Midbrain (tissue), 1 donor: ENCODE data around the gene CEP162.
"Not testable (repeated sequence)": the region's sequence is repeated elsewhere in the genome, so short reads cannot be mapped to it uniquely, and the experiment has no call there.

Source experiments
- DNase-seq: peaks from one replicate; lab custom pipeline; 2025; lab: John Stamatoyannopoulos, UW

CEP162 gene

GRCh38 chr6:84227434-84228197, at the start of gene CEP162:
TSS of gene CEP162 (minus strand) at chr6:84227643. CDS start at chr6:84226393, 1,250 bp downstream.
- peak; percentile 97 for DNase-seq

- no peak for DNase-seq
Observed at GRCh38 chr6:84274856-84275255, 47.4 kb upstream of the CEP162 start.

GRCh38 chr6:84273048-84273809, 45.8 kb upstream of the CEP162 start:
- no peak for DNase-seq

- DNase-seq = no peak
Observed at GRCh38 chr6:84272298-84272697, 44.9 kb upstream of the CEP162 start.

- DNase-seq = no peak
Observed at GRCh38 chr6:84271061-84271716, 43.7 kb upstream of the CEP162 start.

GRCh38 chr6:84269947-84270733, 42.7 kb upstream of the CEP162 start:
- no peak for DNase-seq

- DNase-seq = no peak
Observed at GRCh38 chr6:84268781-84269180, 41.3 kb upstream of the CEP162 start.

GRCh38 chr6:84263557-84263956, 36.1 kb upstream of the CEP162 start:
- no peak for DNase-seq

GRCh38 chr6:84260926-84261325, 33.5 kb upstream of the CEP162 start:
- no peak for DNase-seq

GRCh38 chr6:84260196-84260595, 32.8 kb upstream of the CEP162 start:
- no peak for DNase-seq

GRCh38 chr6:84258866-84259265, 31.4 kb upstream of the CEP162 start:
- no peak for DNase-seq

GRCh38 chr6:84258268-84258667, 30.8 kb upstream of the CEP162 start:
- DNase-seq = no peak

- no peak for DNase-seq
Observed at GRCh38 chr6:84255641-84256040, 28.2 kb upstream of the CEP162 start.

- no peak for DNase-seq
Observed at GRCh38 chr6:84253380-84253779, 25.9 kb upstream of the CEP162 start.

- no peak for DNase-seq
Observed at GRCh38 chr6:84251891-84252539, 24.6 kb upstream of the CEP162 start.

- DNase-seq = no peak
Observed at GRCh38 chr6:84249724-84250123, 22.3 kb upstream of the CEP162 start.

- DNase-seq = not testable (repeated sequence)
Observed at GRCh38 chr6:84244416-84245081, 17.1 kb upstream of the CEP162 start.

GRCh38 chr6:84243240-84243639, 15.8 kb upstream of the CEP162 start:
- no peak for DNase-seq

- no peak for DNase-seq
Observed at GRCh38 chr6:84242265-84242664, 14.8 kb upstream of the CEP162 start.

- no peak for DNase-seq
Observed at GRCh38 chr6:84228198-84228543, 728 bp upstream of the CEP162 start.

GRCh38 chr6:84227044-84227433, 404 bp downstream of the CEP162 start:
- DNase-seq = no peak
